CD4-positive, alpha-beta T cell treated with Interleukin-4 for 4 hours (primary cell): Measurements from ENCODE around the gene LGR6.
A peak's percentile ranks its signal among the peaks of the same experiment; 100 is the strongest.
"Not testable (repeated sequence)": the region's sequence is repeated elsewhere in the genome, so short reads cannot be mapped to it uniquely, and the experiment has no call there.

ENCODE experiments used
- DNase-seq: peaks from one replicate; pipeline ENCODE4 v3.0.0-alpha.2; 2020

LGR6 gene

DNA sequence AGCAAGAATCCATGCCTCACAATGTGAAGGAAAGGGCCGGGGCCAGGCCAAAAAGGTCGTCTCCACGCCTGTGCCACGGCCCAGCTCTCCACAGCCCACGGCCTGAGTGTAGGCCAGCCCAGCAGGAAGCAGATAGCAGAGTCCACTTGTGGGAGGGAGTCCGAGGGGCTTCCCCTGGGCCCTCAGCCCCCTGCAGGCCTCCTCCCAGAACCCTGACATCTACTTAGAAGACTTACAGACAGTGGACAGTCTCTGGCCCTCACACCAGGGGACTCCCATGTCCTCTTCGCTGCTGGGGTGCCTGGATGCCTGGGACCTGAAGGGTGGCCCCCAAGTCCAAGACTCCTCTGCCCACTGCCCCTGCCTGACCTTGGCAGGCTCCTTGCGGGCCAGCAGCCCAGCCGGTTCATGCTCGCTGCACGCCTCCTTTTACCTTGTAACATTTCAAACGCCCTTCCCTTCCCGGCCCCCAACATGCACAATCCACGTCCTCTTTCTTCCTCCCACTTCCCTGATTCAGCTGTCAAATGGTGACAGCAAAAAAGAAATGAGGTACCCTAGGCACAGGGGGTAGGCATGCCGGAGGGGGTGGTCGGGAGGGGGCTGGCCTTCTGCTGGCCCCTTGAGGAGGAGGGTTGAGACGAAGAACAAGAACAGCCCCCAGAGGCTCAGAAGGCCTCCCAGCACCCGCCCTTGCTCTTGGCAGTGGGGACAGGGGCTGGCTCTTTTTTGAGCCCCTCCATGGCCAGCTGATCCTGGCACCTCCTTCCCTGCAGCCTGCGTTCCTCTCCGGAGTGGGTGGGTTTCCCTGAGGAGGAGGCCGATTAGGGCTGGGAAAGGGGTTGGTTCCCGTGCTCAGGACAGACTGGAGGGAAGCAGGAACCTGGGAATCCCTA is 32.2 kb upstream of the LGR6 start:
- DNase-seq = no peak

GRCh38 chr1:202162047-202162417 is 31.6 kb upstream of the LGR6 start:
- peak; percentile 41 for DNase-seq

DNA sequence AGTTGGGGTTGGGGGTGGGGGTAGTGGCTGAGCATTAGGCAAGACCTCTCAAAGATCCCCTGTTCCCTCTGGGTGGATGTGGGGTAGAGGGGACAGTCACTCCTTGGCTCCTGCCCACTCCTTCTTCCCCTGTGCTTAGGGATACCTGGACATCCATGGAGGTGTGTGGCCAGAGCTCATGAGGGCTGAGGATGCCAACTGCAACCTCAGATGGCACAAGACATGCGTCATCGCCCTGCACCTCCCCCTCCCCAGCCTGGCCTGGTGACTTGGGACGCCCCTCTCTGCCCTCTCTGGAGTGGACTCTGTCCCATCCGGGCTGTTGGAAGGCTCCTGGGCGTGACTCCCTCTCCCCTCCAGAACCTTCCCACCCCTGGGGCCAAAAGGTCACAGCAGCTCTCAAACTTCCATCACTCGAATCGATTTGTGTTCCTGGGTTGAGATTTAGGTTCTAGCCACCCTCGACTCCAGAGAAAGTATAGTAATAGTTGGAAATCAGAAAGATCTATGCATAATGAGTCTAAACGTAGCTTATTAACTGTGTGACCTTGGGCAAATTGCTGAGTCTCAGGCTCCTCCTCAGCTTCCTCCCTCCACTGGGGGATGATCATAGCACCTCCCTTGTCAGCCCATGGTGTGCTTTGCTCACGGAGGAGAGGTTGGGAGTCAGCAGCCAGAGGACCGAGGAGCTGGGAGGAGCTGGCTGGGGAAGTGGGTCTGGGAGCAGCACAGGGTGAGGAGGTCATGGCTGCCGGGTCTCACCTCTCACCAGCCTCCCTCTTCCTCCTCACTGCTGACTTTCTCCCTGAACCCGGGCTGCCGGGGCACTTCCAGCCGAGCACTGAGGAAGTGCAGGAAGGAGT is 30.9 kb upstream of the LGR6 start:
- DNase-seq = peak; percentile 36

GRCh38 chr1:202163281-202164270 is 30.0 kb upstream of the LGR6 start:
- no peak for DNase-seq

- DNase-seq = peak; percentile 83
Measured at GRCh38 chr1:202164271-202165037, 29.1 kb upstream of the LGR6 start.

GRCh38 chr1:202165267-202165941 is 28.2 kb upstream of the LGR6 start:
- DNase-seq = no peak

DNA sequence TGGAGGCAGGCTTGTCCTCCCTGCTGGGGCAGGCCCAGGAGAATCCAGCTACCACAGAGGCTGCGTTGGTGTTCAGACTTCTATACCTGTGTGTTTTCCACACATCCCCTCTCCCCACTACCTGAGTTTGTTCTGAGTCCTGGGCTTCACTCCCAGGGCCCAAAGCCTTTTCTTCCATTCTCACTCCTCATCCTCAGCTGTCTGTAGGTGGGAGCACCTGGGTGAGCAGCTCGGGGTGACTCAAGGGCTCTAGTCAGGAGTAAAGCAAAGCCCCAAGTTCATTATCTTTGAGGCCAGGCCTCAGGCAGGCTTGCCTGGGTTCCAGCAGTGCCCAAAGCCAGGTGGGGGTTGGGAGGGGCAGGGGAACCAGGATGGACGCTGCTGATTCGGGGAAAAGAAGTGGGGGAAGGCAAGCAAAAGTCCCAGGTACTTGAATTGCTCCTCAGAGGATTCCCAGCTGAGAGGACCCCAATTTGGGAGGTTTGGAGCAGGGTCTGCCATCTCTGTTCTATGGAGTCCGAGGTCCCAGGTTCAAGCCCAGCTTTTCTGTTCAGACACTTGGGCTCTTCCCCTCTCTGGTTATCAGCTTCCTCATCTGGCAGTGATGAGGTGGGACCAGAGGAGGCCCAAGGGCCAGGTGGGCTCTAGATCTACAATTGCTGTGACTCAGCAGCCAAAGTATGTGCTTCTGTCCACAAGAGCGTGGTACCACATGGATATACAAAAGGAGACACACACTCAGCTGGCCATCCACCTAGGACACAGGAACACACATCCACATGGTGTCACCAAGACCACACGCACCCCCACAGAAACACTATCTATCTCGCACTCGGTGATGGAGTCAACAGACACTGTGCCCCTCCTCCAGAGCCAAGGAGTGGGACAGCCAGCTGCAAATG is 27.4 kb upstream of the LGR6 start:
- DNase-seq = no peak

- not testable (repeated sequence) for DNase-seq
Measured at GRCh38 chr1:202167054-202167453, 26.5 kb upstream of the LGR6 start.

DNA sequence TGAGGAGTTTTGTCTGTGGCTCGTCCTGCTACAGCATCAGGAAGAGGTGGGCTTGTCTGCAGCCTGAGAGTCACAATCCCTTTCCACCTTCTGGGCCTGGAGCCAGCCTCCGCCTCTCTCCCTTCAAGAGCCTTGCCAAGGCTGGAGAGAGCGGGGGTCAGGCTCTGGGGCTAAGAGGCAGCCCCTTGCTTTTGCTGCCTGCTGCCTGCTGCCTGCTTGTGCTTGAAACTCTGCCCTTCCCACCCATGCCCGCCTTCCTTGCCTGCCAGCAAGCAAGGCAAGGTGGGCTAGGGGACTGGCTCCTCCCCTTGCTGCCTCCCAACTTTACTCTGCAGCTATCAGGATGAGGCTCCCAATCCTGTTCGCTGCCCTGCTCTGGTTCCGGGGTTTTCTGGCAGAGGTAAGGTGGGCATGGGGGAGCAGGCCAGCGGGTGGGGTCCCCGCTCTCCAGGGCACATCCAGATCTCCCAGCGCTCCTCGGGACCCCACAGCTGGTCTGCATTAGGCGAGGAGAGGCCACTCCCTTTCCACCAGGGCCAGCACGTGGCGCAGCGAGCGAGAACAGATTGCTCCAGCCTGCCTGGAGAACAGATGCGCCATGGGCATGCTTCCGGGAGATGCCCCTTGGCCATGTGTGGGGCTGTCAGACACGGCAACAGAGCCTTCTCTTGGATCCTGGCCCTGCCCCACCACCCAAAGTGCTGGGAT is 25.7 kb upstream of the LGR6 start:
- no peak for DNase-seq

DNA sequence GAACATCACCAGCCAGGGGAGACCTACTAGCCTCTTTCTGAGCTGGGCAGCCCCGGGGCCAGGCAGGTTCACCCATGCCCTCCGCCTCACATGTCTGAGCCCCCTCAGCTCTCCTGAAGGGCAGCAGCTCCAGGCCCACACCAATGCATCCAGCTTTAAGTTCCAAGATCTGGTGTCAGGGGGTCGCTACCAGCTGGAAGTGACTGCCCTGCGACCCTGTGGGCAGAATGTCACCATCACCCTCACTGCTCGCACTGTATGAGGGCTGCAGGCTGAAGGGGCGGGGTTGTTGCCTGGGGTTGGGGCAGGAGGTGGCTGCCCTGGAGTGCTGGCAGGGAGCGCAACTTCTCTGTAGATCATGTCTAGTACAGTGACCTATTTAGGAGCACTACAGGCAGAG is 24.7 kb upstream of the LGR6 start:
- DNase-seq = no peak

DNA sequence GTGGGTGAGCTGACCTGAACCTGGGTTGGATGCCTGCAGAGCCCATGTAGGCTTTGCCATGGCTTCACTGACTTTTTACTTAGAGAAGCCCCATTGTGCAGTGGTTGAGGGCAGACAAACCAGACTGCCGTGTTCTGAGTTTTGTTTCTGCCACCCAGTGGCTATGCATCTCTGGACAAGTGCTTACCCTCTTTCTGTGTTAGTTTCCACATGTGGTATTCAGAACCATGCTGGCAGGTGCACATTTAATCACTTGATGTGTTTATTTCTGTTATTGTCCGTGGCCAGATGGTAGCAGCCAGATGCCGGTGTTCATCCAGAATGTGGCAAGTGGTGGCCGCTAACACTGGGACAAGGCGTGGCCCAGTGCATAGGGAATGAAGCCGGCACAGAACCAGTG is 22.9 kb upstream of the LGR6 start:
- DNase-seq = no peak

DNA sequence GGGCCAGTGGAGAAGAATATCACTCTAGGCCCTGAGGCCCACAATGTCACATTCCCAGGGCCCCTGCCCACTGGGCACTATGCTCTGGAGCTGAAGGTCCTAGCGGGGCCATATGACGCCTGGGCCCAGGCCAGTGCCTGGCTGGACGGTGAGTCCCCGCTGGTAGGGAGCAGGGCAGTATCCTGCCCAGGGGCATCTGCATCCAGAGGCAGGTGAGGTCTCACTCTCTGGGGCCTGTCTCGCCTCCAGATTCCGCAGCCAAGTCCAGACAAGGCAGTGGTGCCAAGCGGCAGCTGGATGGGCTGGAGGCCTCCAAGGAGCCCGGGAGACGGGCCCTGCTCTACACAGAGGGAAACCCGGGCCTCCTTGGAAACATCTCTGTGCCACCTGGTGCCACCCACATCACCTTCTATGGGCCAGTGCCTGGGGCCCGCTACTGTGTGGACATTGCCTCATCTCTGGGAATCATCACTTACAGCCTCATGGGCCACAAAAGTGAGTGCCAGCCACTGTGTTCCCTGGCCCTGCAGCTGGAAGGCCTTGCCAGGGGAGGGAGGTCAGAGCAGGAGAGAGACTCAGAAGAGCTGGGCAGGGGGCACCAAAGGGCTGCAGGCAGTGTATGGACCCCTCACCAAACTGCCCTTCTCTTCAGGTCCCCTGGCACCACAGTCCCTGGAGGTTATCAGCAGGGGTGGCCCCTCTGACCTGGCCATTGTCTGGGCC is 22.1 kb upstream of the LGR6 start:
- DNase-seq = no peak

DNA sequence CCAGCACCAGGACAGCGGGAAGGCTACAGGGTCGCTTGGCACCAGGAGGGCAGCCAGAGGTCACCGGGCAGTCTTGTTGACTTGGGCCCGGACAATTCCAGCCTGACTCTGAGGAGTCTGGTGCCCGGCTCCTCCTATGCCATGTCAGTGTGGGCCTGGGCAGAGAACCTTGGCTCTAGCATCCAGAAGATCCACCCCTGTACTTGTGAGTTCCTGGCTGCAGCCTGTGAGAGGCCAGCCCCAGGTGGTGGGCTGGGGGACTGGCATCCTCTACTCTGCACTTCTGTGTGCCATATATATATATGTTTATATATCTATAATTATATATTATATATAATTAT is 21.6 kb upstream of the LGR6 start:
- DNase-seq = no peak

- DNase-seq = no peak
Measured at GRCh38 chr1:202173993-202174392, 19.6 kb upstream of the LGR6 start.

DNA sequence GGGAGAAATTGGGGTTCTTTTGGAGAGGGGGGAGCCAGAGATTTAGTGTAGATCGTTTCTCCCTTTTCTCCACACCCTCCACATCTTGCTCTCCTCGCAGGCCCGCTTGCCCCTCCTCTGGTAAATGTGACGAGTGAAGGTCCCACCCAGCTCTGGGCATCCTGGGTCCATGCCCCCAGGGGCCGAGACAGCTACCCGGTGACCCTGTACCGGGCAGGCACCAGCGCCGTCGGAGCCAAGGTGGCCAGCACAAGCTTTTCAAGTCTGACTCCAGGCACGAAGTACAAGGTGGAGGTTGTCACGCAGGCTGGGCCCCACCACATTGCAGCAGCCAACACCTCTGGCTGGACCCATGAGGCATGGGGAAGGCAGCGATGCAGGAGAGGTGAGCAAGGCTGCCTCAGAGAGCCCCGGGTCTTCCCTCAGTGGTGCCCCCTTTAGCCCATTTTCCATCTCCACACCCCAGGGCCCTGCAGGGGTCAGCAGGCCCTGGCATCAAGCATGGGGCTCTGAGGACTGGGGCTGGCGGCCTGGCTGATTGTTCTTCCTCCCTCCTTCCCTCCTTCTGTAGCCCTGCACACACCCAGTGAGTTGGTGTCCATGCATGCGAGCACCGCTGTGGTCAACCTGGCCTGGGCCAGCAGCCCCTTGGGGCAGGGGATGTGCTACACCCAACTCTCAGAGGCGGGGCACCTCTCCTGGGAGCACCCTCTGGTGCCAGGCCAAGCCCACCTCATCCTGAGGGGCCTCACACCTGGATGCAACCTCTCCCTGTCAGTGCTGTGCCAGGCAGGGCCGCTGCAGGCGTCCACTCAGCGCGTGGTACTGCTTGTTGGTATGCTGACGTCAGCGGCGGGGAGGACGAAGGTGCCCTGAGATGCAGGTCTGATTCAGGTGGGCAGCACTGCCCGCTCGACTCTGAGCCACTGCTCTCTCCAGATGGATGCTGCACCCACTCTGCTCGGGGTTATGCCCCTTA is 16.4 kb upstream of the LGR6 start:
- DNase-seq = no peak

DNA sequence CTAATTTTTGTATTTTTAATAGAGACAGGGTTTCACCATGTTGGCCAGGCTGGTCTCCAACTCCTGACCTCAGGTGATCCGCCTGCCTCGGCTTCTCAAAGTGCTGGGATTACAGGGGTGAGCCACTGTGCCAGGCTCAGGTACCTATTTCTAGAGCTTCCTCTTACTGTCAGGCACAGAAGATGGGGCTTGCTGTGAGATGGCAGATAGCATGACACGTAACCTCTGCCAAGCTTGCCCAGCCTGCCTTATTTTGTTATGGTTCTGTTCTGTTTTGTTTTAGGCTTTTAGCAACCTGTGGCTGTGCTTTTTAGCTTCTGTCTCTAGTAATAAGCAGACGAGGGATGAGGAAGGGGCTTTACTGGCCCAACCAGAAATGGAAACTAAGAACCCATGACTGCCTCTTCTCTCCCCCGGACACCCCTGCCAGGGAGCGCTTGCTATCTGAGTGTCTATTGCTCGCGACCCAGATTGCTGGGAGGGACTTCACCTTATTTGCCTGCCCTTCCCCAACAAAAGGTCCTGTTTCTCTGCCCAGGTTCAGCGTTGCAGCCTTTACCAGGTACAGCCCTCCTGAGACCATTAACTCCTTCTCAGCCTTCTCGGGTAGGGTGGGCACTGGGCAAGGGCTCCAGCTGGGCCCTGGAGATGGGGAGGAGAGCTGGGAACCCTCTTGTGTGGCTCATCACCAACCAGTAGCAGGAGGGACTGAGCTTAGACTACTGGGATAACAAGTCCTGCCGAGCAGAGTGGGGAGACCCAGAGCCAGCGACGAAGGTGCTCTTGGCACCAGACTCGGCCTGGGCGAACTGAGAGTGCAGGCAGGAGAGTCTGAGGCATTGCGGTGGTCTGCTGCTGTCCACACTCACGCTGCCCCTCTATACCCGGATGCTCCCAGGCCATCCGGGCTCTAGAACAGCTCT is 13.5 kb upstream of the LGR6 start:
- no peak for DNase-seq

GRCh38 chr1:202180751-202181139 is 12.9 kb upstream of the LGR6 start:
- DNase-seq = not testable (repeated sequence)
